Measurements from ENCODE around the gene MTUS2. TPM values are rescaled to one million over a fixed set of nuclear protein-coding genes. Genes with fewer than 3 reads are reported as not detected.

MTUS2 gene
- total and polyA plus RNA-seq, 2 of the 8 experiments (the other 6 are each of a cell fraction or from before 2014, with no cell fraction given), result 0.18 to 0.80 TPM

- H3K23me2 ChIP-seq (ENCODE audit: low read depth, low read length), result no peaks in the 10 kb centered on the region
- H2BK20ac ChIP-seq (ENCODE audit: low read length), result no peak overlapping the region
- no peak overlapping the region for H4K8ac ChIP-seq (ENCODE audit: extremely low read depth, insufficient read depth, low read length)
- no peak overlapping the region for H3K23ac ChIP-seq (ENCODE audit: insufficient read length)
- H2AFZ ChIP-seq (ENCODE audit: low read length), result no peak overlapping the region
- no peak overlapping the region for H3K56ac ChIP-seq (replicated peaks; ENCODE audit: insufficient read length, low read depth, low read length)
- ChIA-PET POLR2A (ENCODE audit: partially characterized antibody) (interaction anchor here (0.8 to 1.5 kb wide), 2 partner anchors 8 to 24 kb away, joined by 3 to 5 read pairs; no protein-coding TSS in a partner anchor), CTCF (ENCODE audit: partially characterized antibody) (interaction anchor here (0.6 to 1.4 kb wide), 3 partner anchors 22 to 888 kb away, joined by 4 to 5 read pairs (median 5); no protein-coding TSS in a partner anchor)
- no peak overlapping the region for H4K5ac ChIP-seq (ENCODE audit: insufficient read length, low read depth, low read length)
- peaks cover 0 to 10% of the 10 kb centered on the region in 2 experiments; a peak in 1 of 4 replicates for H3K79me2 ChIP-seq (ENCODE audit: control insufficient read depth in 1 of 2, insufficient read depth in 2 of 2, low read length in 2 of 2)
- H4K20me1 ChIP-seq (replicated peaks in 1 of 2; ENCODE audit: control insufficient read depth in 1 of 2, insufficient read depth in 2 of 2, low read length in 2 of 2), result peaks cover 10 to 12% of the 10 kb centered on the region in 2 experiments
- H2AK5ac ChIP-seq (ENCODE audit: low read depth, low read length), result no peak overlapping the region
- 0 out of 2 replicates have a peak, but pooled peaks cover 3% of the 10 kb centered on the region for H3K79me1 ChIP-seq (ENCODE audit: low read depth, low read length)
- no peak overlapping the region for H3K9ac ChIP-seq (replicated peaks in 1 of 4; ENCODE audit: extremely low read depth in 1 of 4, low read depth in 3 of 4, low read length in 3 of 4)
- H3K27me3 ChIP-seq (replicated peaks in 1 of 4; ENCODE audit: control insufficient read depth in 3 of 4, extremely low read depth in 1 of 4, insufficient read depth in 3 of 4, low read length in 3 of 4), result no peaks in the 10 kb centered on the region
- 88% methylated on average over 5 of the region's 5 CpGs; no CpG with 5 or more reads in 1 of the 2 experiments for WGBS, 2 experiments (ENCODE audit: extremely low coverage in 1 of 2, insufficient coverage in 1 of 2, insufficient read length in 1 of 2, insufficient replicate concordance in 2 of 2, low coverage in 1 of 2, low lambda C conversion rate in 2 of 2, missing lambda C conversion rate in 1 of 2)
- FAIRE-seq (no peak), DNase-seq (ENCODE audit: low read depth in 1 of 2, low spot score in 2 of 2) (no peak)
- TF ChIP-seq KDM4A (IDR thresholded peaks at IDR 0.05; ENCODE audit: low read depth, low read length, severe bottlenecking), result no peak
- TF ChIP-seq SUZ12 (IDR thresholded peaks at IDR 0.05; ENCODE audit: low read length), result no peak
- no peak for TF ChIP-seq TAF1 (IDR thresholded peaks at IDR 0.05; ENCODE audit: low read depth, low read length)
- no peak for TF ChIP-seq SIRT6 (IDR thresholded peaks at IDR 0.05; ENCODE audit: low read length)
- TF ChIP-seq CTBP2 (IDR thresholded peaks at IDR 0.05; ENCODE audit: borderline replicate concordance, insufficient read depth, insufficient read length, low read length), result no peak
- TF ChIP-seq CTCF (IDR thresholded peaks at IDR 0.05; ENCODE audit: control extremely low read depth in 1 of 3, insufficient read depth in 1 of 3, low read depth in 1 of 3, low read length in 3 of 3), result no peak
- no peak for TF ChIP-seq TAF7 (optimal IDR thresholded peaks at IDR 0.05; ENCODE audit: borderline replicate concordance, low read depth, low read length)
- TF ChIP-seq RNF2 (IDR thresholded peaks at IDR 0.05; ENCODE audit: borderline replicate concordance, low read depth, low read length, missing control alignments, poor library complexity, severe bottlenecking), result no peak
- TF ChIP-seq JUN (IDR thresholded peaks at IDR 0.05; ENCODE audit: low read depth, low read length), result no peak
- no peak for TF ChIP-seq YY1 (IDR thresholded peaks at IDR 0.05; ENCODE audit: low read depth, low read length)
- TF ChIP-seq CREB1 (IDR thresholded peaks at IDR 0.05), result no peak
- no peak overlapping the region for H3K27ac ChIP-seq (ENCODE audit: low read depth, low read length)
- no peak overlapping the region for H2BK120ac ChIP-seq (replicated peaks; ENCODE audit: low read depth, low read length)
- no peak overlapping the region for H4K91ac ChIP-seq (replicated peaks; ENCODE audit: insufficient read length, low read length)
- no peak overlapping the region for H2BK12ac ChIP-seq (ENCODE audit: low read depth, low read length)
- no peak overlapping the region for H3K14ac ChIP-seq (ENCODE audit: insufficient read length)
- no peaks in the 10 kb centered on the region for H3K4me1 ChIP-seq (replicated peaks in 1 of 4; ENCODE audit: control insufficient read depth in 3 of 4, insufficient read depth in 4 of 4, low read length in 3 of 4)
- no peak overlapping the region for H3K18ac ChIP-seq (ENCODE audit: extremely low read depth, low read length)
- H3K4ac ChIP-seq (replicated peaks; ENCODE audit: insufficient read length, low read depth, low read length), result no peak overlapping the region
- no peak overlapping the region for H2BK5ac ChIP-seq (ENCODE audit: low read depth, low read length)
- H3K36me3 ChIP-seq (ENCODE audit: control insufficient read depth in 2 of 4, insufficient read depth in 4 of 4, low read length in 3 of 4), result peaks cover 17 to 87% (median 48%) of the 10 kb centered on the region in 4 experiments
- no peaks in the 10 kb centered on the region for H3K9me3 ChIP-seq (ENCODE audit: insufficient read depth in 2 of 2, low read depth in 1 of 2, low read length in 1 of 2)
- H2BK15ac ChIP-seq (ENCODE audit: low read length), result no peak overlapping the region
- no peak overlapping the region for H3K4me3 ChIP-seq (ENCODE audit: extremely low read depth in 1 of 4, insufficient read depth in 2 of 4, low read depth in 3 of 4, low read length in 4 of 4)
- H3K4me2 ChIP-seq (ENCODE audit: insufficient read depth in 1 of 2, low read depth in 2 of 2, low read length in 2 of 2), result no peak overlapping the region
Observed at GRCh38 chr13:29530901-29531300, 710.8 kb downstream of the MTUS2 start.
